Natural killer cell (primary cell): ENCODE results near the gene MLST8. TPM values are rescaled to one million over a fixed set of nuclear protein-coding genes. Genes with fewer than 3 reads are reported as not detected.

ENCODE experiments used
- ATAC-seq, 3 donors: fragments of 150-1000 bp in 2 of 3; fragments of 200-7000 bp in 1 of 3; cut with Tn5 transposase; 1 replicate in 1 of 3; 2 replicates in 2 of 3; pipeline ENCODE4 v1.10.0; 2021; ENCODE audit warnings: mild to moderate bottlenecking in 2 of 3, moderate library complexity in 2 of 3
- DNase-seq, 2 donors: peaks; one replicate each; pipeline versions ENCODE4 v3.0.0 to v3.0.0-alpha.2; 2013 to 2021; ENCODE audit warnings: mixed read lengths in 1 of 2
- H3K27ac ChIP-seq: one replicate; pipeline ENCODE4 v1.5.1; 2013; ENCODE audit warnings: mild to moderate bottlenecking, low read length
- H3K27me3 ChIP-seq: one replicate; pipeline ENCODE4 v1.6.1; 2013; ENCODE audit warnings: low read length; ENCODE audit not compliant: control insufficient read depth, insufficient read depth
- H3K36me3 ChIP-seq: one replicate; pipeline ENCODE4 v1.6.1; 2013; ENCODE audit warnings: low read length; ENCODE audit not compliant: control insufficient read depth, insufficient read depth
- H3K4me1 ChIP-seq: one replicate; pipeline ENCODE4 v1.6.1; 2013; ENCODE audit warnings: low read length; ENCODE audit not compliant: control insufficient read depth, insufficient read depth
- H3K4me3 ChIP-seq: one replicate; pipeline ENCODE4 v1.5.1; 2013; ENCODE audit warnings: low read length
- H3K9me3 ChIP-seq: one replicate; pipeline ENCODE4 v1.6.1; 2013; ENCODE audit warnings: low read length; ENCODE audit not compliant: control insufficient read depth, insufficient read depth
- H3K27ac Mint-ChIP-seq, 2 donors: one replicate each; pipeline ENCODE4 v1.8.0; 2022; ENCODE audit warnings: mild to moderate bottlenecking in 2 of 2, mixed read lengths in 2 of 2, moderate library complexity in 1 of 2
- H3K27me3 Mint-ChIP-seq, 2 donors: one replicate each; pipeline ENCODE4 v1.8.0; 2022; ENCODE audit warnings: low read depth in 2 of 2, mixed read lengths in 2 of 2
- H3K36me3 Mint-ChIP-seq: one replicate; pipeline ENCODE4 v1.8.0; 2022; ENCODE audit warnings: mixed read lengths
- H3K4me1 Mint-ChIP-seq, 2 donors: one replicate each; pipeline ENCODE4 v1.8.0; 2022; ENCODE audit warnings: mixed read lengths in 2 of 2
- H3K4me3 Mint-ChIP-seq: one replicate; pipeline ENCODE4 v1.8.0; 2022; ENCODE audit warnings: mild to moderate bottlenecking, moderate library complexity, mixed read lengths
- H3K9me3 Mint-ChIP-seq, 2 donors: one replicate each; pipeline ENCODE4 v1.8.0; 2022; ENCODE audit warnings: mixed read lengths in 2 of 2
- WGBS: methylation state at CpG from one replicate; pipeline ENCODE4 v1.1.7; 2013; ENCODE audit warnings: missing lambda C conversion rate; ENCODE audit not compliant: insufficient coverage; 5-methylcytosine and 5-hydroxymethylcytosine counted together
- intact Hi-C: fragments of 100-400 bp; cut with micrococcal nuclease; formaldehyde crosslinking; loops from one replicate; pipeline ENCODE4 v1.14.2; 2022
- total RNA-seq, 4 donors: library from RNA; stranded (reverse); fragments of 120-200 nt in 1 of 4; gene quantifications; one replicate each; pipeline versions ENCODE4 v1.2.3 to v1.2.4, GENCODE V29; 2013 to 2022
- TF ChIP-seq, protein P1 (sequence below): fragments of 200-600 bp; IDR thresholded peaks from one replicate; pipeline ENCODE4 v1.8.0; 2022; ENCODE audit warnings: antibody characterized with exemption

MLST8 gene
- total RNA-seq, 3 donors from 2014 or later (not counting 1 experiment from before 2014, with no cell fraction given) = 19.7 to 30.2 (median 27.8) TPM

GRCh38 chr16:2189252-2189893 is 15.9 kb upstream of the MLST8 start:
- no peak overlapping the region for H3K27ac ChIP-seq
- no peak overlapping the region for H3K4me3 ChIP-seq
- Mint-ChIP-seq H3K36me3 (no peaks in the 10 kb centered on the region), H3K4me1 (no peaks in the 10 kb centered on the region), H3K27ac (no peak overlapping the region), H3K4me3 (no peak overlapping the region), H3K27me3 (no peaks in the 10 kb centered on the region), H3K9me3 (no peaks in the 10 kb centered on the region)
- intact Hi-C loops = no loop called here
- H3K36me3 ChIP-seq = no peaks in the 10 kb centered on the region
- DNase-seq = no peak
- H3K27me3 ChIP-seq = peaks cover 5% of the 10 kb centered on the region
- H3K9me3 ChIP-seq = no peaks in the 10 kb centered on the region
- WGBS = 94% methylated on average over 25 of the region's 25 CpGs
- H3K4me1 ChIP-seq = no peaks in the 10 kb centered on the region
- no peak for ATAC-seq
- TF ChIP-seq, protein P1, sequence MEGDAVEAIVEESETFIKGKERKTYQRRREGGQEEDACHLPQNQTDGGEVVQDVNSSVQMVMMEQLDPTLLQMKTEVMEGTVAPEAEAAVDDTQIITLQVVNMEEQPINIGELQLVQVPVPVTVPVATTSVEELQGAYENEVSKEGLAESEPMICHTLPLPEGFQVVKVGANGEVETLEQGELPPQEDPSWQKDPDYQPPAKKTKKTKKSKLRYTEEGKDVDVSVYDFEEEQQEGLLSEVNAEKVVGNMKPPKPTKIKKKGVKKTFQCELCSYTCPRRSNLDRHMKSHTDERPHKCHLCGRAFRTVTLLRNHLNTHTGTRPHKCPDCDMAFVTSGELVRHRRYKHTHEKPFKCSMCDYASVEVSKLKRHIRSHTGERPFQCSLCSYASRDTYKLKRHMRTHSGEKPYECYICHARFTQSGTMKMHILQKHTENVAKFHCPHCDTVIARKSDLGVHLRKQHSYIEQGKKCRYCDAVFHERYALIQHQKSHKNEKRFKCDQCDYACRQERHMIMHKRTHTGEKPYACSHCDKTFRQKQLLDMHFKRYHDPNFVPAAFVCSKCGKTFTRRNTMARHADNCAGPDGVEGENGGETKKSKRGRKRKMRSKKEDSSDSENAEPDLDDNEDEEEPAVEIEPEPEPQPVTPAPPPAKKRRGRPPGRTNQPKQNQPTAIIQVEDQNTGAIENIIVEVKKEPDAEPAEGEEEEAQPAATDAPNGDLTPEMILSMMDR = no peak

GRCh38 chr16:2190002-2190658 is 15.1 kb upstream of the MLST8 start:
- H3K9me3 Mint-ChIP-seq = no peaks in the 10 kb centered on the region
- H3K27ac Mint-ChIP-seq = no peak overlapping the region
- 92% methylated on average over 24 of the region's 24 CpGs for WGBS
- peaks cover 0 to 4% of the 10 kb centered on the region in 2 donors for H3K4me1 Mint-ChIP-seq
- intact Hi-C loops = no loop called here
- no peaks in the 10 kb centered on the region for H3K36me3 ChIP-seq
- no peak for DNase-seq
- no peaks in the 10 kb centered on the region for H3K9me3 ChIP-seq
- H3K4me1 ChIP-seq = peaks cover 3% of the 10 kb centered on the region
- no peak overlapping the region for H3K4me3 ChIP-seq
- H3K27ac ChIP-seq = no peak overlapping the region
- TF ChIP-seq, protein P1 = no peak
- H3K36me3 Mint-ChIP-seq = no peaks in the 10 kb centered on the region
- peaks cover 12% of the 10 kb centered on the region for H3K27me3 ChIP-seq
- no peak for ATAC-seq
- peaks cover 0 to 5% of the 10 kb centered on the region in 2 donors for H3K27me3 Mint-ChIP-seq
- no peak overlapping the region for H3K4me3 Mint-ChIP-seq

DNA sequence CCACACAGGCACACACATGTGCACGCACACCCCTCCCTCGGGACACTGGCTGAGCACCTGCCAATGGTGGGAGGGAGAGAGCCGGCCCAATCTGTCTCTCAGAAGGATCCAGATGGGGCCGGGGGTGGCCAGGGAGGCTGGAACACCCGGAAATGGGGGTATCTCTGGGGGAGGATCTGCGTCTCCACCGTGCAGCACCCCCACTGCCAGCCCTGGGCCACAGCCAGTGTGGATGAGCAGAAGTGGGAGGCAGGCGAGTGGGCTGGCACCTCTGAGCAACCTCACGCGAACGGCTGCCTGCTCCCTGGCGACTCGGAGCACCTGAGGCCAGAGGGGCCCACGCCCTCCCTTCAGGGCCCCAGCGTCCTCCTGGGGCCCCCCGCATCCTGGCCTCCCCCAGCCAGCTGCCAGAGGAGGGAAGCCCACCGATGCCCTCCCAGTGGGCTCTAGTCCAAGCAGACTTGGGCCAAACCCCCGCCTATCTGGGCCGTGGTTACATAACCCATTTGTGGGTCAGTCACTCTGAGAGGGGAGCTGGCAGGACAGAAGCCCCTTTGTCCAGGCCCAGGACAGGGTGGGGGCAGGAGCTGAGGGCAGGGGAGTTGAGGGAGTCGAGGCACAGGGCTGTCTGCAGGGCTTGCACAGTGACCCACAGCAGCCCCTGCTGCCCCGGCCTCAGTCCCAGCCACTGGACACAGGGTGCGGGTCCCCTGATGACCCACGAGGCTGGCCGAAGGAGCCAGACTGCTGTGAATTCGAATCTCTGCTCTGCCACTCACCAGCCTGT is 14.4 kb upstream of the MLST8 start:
- peaks cover 10% of the 10 kb centered on the region for H3K4me1 ChIP-seq
- 83% methylated on average over 25 of the region's 25 CpGs for WGBS
- H3K9me3 ChIP-seq = no peaks in the 10 kb centered on the region
- H3K27ac Mint-ChIP-seq = no peak overlapping the region
- no peak for ATAC-seq
- no peak overlapping the region for H3K4me3 ChIP-seq
- TF ChIP-seq, protein P1 = no peak
- intact Hi-C loops = no loop called here
- H3K4me3 Mint-ChIP-seq = no peak overlapping the region
- peaks cover 0 to 5% of the 10 kb centered on the region in 2 donors for H3K27me3 Mint-ChIP-seq
- no peaks in the 10 kb centered on the region for H3K36me3 ChIP-seq
- H3K27me3 ChIP-seq = peaks cover 19% of the 10 kb centered on the region
- no peaks in the 10 kb centered on the region for H3K36me3 Mint-ChIP-seq
- H3K9me3 Mint-ChIP-seq = no peaks in the 10 kb centered on the region
- DNase-seq = no peak
- H3K4me1 Mint-ChIP-seq = peaks cover 0 to 5% of the 10 kb centered on the region in 2 donors
- no peak overlapping the region for H3K27ac ChIP-seq
